HG03520 (cell line): Measurements from ENCODE around the gene MESD.
A peak's percentile ranks its signal among the peaks of the same experiment; 100 is the strongest.

Experiments
- ATAC-seq: cut with Tn5 transposase; IDR thresholded peaks from one replicate; pipeline ENCODE4 v1.9.1; 2021; ENCODE audit warnings: mild to moderate bottlenecking, moderate library complexity; ENCODE audit not compliant: unreplicated experiment

MESD gene

GRCh38 chr15:81015621-81016488 lies 26.2 kb upstream of the MESD start:
- ATAC-seq = no peak

- no peak for ATAC-seq
These were observed 25.0 kb upstream of the MESD start for GRCh38 chr15:81014446-81015093.

GRCh38 chr15:81013396-81013929 lies 23.8 kb upstream of the MESD start:
- ATAC-seq = no peak

- no peak for ATAC-seq
These were observed 23.0 kb upstream of the MESD start for GRCh38 chr15:81012588-81012987.

GRCh38 chr15:81011593-81011992 lies 22.0 kb upstream of the MESD start:
- ATAC-seq = no peak

GRCh38 chr15:81010086-81010485 lies 20.5 kb upstream of the MESD start:
- ATAC-seq = no peak

GRCh38 chr15:81008312-81008711 lies 18.7 kb upstream of the MESD start:
- no peak for ATAC-seq

GRCh38 chr15:81007428-81008064 lies 17.9 kb upstream of the MESD start:
- ATAC-seq = no peak

GRCh38 chr15:81006124-81006523 lies 16.5 kb upstream of the MESD start:
- ATAC-seq = no peak

- no peak for ATAC-seq
These were observed 13.4 kb upstream of the MESD start for GRCh38 chr15:81003097-81003350.

- ATAC-seq = no peak
These were observed 12.9 kb upstream of the MESD start for GRCh38 chr15:81002331-81003096.

GRCh38 chr15:81002009-81002330 lies 12.4 kb upstream of the MESD start:
- ATAC-seq = no peak

- ATAC-seq = peak; percentile 31
These were observed 11.8 kb upstream of the MESD start for GRCh38 chr15:81001152-81002008.

- ATAC-seq = peak; percentile 45
These were observed 11.1 kb upstream of the MESD start, which contains the start of gene TLNRD1 for GRCh38 chr15:81000624-81001151. Gene TLNRD1, plus strand, starts transcription at chr15:81000923. Its CDS starts 1,349 bp downstream, at chr15:81002272.

- no peak for ATAC-seq
These were observed 10.6 kb upstream of the MESD start for GRCh38 chr15:81000144-81000623.

GRCh38 chr15:80999623-81000036 lies 10.0 kb upstream of the MESD start:
- ATAC-seq = no peak

GRCh38 chr15:80998251-80998650 lies 8.6 kb upstream of the MESD start:
- no peak for ATAC-seq

- ATAC-seq = no peak
These were observed 8.1 kb upstream of the MESD start for GRCh38 chr15:80997692-80998091.

- ATAC-seq = no peak
These were observed 6.6 kb upstream of the MESD start for GRCh38 chr15:80996247-80996646.

GRCh38 chr15:80992441-80992840 lies 2.8 kb upstream of the MESD start:
- ATAC-seq = no peak
